Measurements from ENCODE around the gene PRKG1. TPM values are rescaled to one million over a fixed set of nuclear protein-coding genes. Genes with fewer than 3 reads are reported as not detected.

PRKG1 gene
- total RNA-seq, 1 experiment from 2014 or later: 10.4 TPM

- Histone ChIP-seq H2BK120ac (ENCODE audit: low read depth, low read length, poor library complexity, severe bottlenecking) (no peak overlapping the region), H3K27ac (ENCODE audit: insufficient read length, low read depth, low read length) (no peak overlapping the region), H3K79me2 (ENCODE audit: insufficient read depth, low read length) (no peaks in the 10 kb centered on the region), H3K9me3 (ENCODE audit: control insufficient read depth, low read depth, low read length) (no peaks in the 10 kb centered on the region), H3T11ph (ENCODE audit: low read length) (no peak overlapping the region), H2BK20ac (ENCODE audit: low read depth, low read length, poor library complexity, severe bottlenecking) (no peak overlapping the region), H2AK5ac (ENCODE audit: insufficient read length, low read length) (no peak overlapping the region), H3K56ac (ENCODE audit: insufficient read length, low read depth, low read length) (no peak overlapping the region), H3K4me1 (ENCODE audit: insufficient read depth, low read length) (no peaks in the 10 kb centered on the region), H3K23me2 (ENCODE audit: insufficient read length, low read depth, low read length, poor library complexity, severe bottlenecking) (no peaks in the 10 kb centered on the region), H2AFZ (ENCODE audit: low read length) (no peak overlapping the region), H3K9ac (ENCODE audit: extremely low read depth, insufficient read length, low read length) (no peak overlapping the region), H4K5ac (ENCODE audit: insufficient read length, low read depth, low read length) (no peak overlapping the region), H4K91ac (ENCODE audit: insufficient read length, low read depth, low read length) (no peak overlapping the region), H3K27me3 (ENCODE audit: insufficient read depth, low read length) (no peaks in the 10 kb centered on the region), H2BK15ac (ENCODE audit: low read depth, low read length) (no peak overlapping the region), H3K18ac (ENCODE audit: insufficient read length, low read depth, low read length) (no peak overlapping the region), H4K20me1 (ENCODE audit: control insufficient read depth, insufficient read depth, insufficient read length) (no peaks in the 10 kb centered on the region), H2BK5ac (ENCODE audit: insufficient read length, low read length) (no peak overlapping the region), H2BK12ac (ENCODE audit: insufficient read length, low read depth, low read length) (no peak overlapping the region), H3K4ac (ENCODE audit: low read depth, low read length) (no peak overlapping the region), H3K4me2 (ENCODE audit: insufficient read depth, insufficient read length, low read length) (no peak overlapping the region), H4K8ac (replicated peaks; ENCODE audit: insufficient read length, low read depth, low read length) (no peak overlapping the region), H3K14ac (ENCODE audit: insufficient read depth, low read length) (no peak overlapping the region), H3K23ac (ENCODE audit: insufficient read length, low read depth, low read length) (no peak overlapping the region), H3K79me1 (ENCODE audit: insufficient read depth, low read depth, low read length, poor library complexity, severe bottlenecking) (no peaks in the 10 kb centered on the region)
- Mint-ChIP-seq H3K27ac (no peak overlapping the region), H3K36me3 (ENCODE audit: insufficient read depth in 1 of 3, low read depth in 3 of 3) (no peaks in the 10 kb centered on the region), H3K9me3 (no peaks in the 10 kb centered on the region), H3K4me1 (peaks cover 8 to 16% of the 10 kb centered on the region in 2 experiments), H3K4me3 (no peak overlapping the region), H3K27me3 (ENCODE audit: low read depth) (no peaks in the 10 kb centered on the region)
- no CpG with 5 or more reads among the region's 11 CpGs for WGBS (ENCODE audit: extremely low coverage, insufficient read length, low lambda C conversion rate)
- no peak for TF ChIP-seq CTCF (conservative IDR thresholded peaks at IDR 0.05)
- DNase-seq: no peak
Measured at GRCh38 chr10:51527522-51528219, 453.4 kb downstream of the PRKG1 start.

Measured in H9 (cell line).